DMS153 treated with DMSO at 0.1 percent for 48 hours (cell line): ENCODE data around the gene ACAA1.
"Not testable (repeated sequence)": the region's sequence is repeated elsewhere in the genome, so short reads cannot be mapped to it uniquely, and the experiment has no call there.

ENCODE experiments used
- DNase-seq: peaks from one replicate; lab custom pipeline; 2025; ENCODE audit not compliant: unreplicated experiment; lab: John Stamatoyannopoulos, UW

The ACAA1 gene

DNA sequence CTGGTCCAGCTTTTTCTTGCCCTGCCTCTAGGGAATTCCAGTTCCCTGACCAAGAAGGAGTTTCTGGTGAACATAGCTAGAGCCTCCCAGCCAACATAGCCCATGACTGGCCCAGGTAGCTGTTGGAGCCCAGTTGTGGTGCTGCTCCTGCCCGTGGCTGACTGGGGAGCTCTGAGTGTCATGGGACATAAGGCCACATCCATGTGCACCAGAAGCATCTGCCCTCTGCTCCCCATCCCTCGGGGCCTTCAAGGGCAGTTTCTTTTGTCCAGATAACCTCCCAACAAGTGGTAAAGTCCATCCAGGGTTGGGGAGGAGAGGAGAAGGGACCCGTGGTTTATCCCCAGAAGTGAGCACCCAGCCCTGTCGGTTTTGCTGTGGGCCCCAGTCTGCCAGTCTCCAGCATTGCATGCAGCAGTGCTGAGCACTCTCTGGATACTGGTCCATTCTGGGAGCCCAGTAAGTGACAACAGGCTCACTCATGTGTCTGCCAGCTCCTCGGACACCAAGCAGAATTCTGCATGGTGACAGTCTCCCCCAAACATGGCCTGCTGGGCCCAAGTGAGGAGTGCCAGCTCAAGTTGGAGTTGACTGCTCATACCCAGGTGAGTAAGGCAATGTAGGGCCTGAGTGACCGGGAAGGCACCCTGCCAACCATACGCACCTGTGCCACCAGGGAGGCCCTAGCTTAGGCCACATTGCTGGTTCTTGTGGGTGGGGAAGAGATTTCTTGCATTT is 28.8 kb downstream of the ACAA1 start:
- DNase-seq: no peak

DNA sequence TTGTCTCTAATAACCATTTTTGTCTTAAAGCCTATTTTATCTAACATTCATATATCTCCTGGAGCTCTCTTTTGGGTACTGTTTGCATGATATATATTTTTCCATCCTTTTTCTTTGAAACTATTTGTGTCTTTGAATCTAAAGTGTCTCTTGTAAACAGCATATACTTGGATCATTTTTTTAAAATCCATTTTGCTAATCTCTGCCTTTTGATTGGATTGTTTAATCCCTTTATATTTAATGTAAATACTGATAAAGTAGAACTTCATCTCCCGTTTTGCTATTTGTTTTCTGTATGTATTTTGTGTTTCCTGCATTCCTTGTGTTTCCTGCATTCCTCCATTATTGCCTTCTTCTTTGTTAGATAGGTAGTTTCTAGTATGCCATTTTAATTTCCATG is 31.4 kb downstream of the ACAA1 start:
- DNase-seq: no peak

DNA sequence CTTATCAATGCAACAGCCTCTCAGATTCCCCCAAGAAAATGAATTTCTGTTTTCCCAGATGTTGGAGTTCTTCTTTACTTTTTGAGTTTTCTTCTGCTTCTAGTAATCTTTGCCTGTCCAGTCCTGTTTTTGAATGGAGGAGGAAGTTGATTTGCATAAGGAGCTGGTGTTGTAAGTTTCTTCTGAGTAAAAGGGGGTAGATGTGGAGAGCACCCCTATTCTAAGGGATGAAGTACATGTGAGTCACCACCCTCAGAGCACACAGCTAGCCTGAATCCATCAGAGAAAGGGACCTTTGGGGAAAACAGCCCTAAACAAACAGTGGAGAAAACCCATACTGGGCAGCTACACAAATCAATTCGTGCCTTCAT is 34.5 kb downstream of the ACAA1 start:
- no peak for DNase-seq

DNA sequence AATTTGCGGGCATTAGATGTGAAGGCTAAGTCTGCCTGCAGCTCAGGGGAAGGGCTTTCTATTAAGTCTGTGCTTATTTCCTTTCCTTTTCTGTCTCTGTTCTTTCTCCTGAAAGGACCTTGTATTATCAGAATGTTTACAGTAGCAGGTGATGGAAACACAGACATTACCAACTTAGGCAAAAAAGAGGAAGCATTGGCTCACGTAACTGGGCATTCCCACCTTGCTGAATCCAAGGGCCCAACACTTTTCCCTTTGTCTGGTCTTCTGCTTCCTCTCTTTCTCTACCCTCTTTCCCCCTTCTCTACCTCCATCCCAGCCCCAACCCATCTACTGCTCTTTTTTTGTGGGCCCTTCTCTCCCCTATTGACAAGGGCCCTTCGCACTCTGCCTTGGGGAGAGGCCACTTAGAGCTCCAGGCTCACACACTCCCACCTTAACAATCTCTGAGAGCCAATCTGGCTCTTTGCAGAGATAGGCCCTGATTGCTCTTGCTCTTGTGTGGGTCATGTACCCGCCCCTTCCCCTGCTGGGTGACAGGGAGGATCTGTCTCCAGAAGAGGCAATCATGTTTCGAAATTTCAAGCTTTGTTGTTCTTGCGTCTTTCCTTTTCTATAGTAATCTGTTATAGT is 35.0 kb downstream of the ACAA1 start:
- DNase-seq: no peak

DNA sequence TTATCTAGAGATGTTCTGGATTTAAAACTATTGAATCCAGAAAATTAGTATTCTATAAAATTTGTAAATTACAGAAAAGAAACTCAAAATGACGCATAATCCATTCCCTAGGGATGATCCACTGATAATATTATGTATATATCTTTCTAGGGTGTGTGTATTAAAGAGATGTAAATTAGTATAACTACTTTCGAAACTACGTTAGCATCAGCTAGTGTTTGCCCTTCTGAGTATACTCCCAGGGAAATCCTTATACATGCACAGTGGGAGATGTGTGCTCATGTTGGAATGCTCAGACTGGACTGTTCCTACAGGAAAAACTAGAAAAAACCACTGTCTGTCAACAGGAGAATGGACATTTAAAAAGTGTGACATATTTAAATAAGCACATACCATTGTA is 36.4 kb downstream of the ACAA1 start:
- no peak for DNase-seq

DNA sequence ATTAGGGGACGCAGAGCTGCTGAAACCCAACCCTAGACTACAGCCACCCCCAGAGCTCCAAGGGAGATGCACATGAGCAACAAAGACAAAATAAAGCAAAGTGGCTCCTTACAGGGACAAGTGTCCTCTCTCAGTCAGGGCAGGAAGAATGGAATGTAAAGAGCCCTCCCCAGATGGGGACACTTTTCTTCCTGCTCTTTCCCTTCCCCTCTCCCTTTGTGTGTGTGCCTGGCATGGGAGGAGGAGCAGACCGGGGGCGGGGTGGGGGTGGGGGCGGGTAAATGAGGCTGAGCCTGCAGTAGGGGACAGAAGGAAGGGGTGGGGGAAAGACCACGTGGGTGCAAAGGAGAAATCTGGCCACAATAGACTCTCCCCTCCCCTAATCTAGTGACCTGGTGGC is 37.4 kb downstream of the ACAA1 start:
- no peak for DNase-seq

DNA sequence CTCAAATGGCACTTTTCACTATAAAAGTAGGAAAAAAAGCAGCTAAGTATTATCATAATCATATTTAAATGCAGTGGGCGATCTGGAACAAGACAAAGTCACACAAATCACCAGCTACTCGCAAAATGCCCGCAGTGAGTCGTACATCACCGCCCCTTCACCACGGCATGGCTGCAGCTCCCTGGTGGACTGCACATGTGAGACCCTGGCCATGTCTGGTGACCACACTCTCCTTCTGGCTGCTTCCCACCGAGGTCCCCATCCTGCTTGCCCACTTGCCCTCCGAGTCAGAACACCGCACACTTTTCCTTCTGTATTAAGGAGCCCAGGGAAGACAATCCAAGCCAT is 38.6 kb downstream of the ACAA1 start:
- no peak for DNase-seq

DNA sequence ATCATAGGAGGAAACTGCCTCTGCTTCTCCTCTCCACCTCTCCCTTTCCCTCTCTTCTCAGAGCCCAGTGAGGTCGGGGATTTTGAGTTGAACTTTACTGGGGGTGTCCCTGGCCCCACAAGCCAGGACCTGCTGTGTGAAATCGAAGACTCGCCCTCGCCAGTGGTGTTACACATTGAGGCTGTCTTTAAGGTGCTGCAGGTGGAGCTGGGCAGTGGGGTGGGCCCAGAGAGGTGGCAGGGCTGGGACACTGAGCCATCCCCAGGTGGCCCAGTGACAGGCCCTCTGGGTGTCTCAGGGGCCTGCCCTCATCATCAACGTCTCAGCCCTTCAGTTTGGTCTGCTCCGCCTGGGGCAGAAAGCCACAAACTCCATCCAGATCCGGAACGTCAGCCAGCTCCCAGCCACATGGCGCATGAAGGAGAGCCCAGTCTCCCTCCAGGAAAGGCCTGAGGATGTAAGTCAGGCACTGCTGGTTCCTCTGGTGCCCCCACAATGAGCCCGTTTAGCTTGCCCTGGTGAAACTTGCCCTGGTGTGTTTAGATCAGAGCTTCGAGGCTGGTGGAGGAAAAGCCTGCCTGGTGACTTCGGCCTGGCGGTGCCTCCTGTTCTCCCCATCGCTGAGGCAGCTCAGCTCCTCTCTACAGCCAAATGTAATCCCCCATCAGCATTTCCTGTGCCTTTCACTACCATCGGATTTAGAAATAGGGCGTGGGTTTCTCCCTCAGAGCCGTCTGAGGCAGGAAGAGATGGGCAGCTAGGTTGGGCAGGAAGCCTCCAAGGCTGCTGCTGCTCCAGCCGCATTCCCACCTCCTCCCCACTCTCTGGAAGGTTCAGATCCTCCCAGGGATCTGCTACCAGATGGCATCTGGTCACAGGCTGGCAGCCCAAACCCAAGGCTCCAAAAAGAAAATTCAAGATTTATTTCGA is 39.2 kb downstream of the ACAA1 start:
- DNase-seq: no peak

DNA sequence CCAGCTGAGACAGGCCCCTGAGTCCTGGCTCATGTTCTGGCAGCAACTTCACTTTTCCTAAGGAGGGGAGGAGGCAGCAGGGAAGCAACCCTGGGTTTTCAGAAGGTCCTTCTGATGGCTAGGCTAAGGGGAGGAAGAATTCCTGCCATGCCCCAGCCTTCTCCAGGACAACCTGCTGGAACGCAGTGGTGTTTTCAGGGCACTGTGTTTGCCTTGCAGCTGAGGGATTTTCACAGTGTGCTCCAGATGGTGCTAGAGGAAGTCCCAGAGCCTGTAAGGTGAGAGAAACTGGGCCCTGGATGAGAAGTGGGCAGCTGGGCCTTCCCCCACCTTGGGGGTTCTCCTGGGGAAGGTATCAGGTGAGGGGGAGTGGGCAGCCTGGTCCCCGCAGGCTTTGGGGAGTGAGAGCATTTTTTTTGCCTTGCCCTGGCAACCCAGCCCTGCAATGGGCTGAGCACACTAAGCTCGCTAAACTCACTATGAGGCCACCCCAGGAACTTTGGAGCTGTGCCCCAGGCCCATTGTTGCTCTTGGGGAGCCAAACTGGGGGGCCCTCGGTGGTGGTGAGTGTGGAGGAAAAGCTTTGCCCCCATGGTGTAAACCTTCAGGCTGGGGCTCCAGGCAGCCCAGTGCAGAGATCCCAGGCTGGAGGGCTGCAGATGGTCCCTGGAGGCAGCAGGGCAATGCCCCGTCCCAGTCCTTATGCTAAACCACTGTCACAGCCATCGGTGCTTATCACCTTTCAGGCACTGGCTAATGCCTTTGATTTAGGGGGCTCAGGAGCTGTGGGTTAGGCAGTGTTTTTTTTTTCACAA is 41.1 kb downstream of the ACAA1 start:
- DNase-seq: no peak

DNA sequence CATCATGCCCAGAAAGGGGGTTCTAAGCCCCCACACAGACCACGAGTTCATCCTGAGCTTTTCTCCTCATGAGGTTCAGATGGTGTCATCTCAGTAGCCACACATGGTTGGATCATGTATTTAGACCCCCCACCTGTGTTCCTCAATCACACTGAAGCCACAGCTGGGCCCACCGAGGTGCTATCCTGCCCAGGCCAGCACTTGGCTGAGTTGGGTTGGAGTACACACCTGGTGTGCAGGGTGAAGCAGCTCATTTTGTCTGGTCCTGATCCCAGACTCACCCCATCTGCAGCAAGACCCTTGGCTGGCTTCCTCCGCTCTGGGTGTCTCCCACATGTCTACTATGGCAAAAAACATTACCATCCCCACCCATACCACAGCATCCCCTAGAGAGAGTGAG is 41.9 kb downstream of the ACAA1 start:
- DNase-seq: no peak

DNA sequence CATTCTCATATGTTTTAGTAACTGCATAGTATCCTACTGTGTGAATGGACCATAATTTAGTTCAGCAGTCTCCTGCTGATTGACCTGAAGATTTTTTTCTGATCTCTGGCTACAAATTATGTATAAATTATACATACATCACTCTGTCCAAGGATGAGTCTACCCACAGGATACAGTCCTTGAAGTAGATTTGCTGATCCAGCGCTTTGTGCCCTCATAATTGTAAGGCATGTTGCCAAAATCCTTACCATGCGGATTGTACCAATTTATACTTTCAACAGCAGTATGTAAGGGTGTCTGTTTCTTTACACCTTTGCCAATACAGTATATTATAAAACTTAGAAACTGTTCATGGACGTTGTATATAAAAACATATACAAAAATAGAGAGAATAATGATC is 46.5 kb downstream of the ACAA1 start:
- no peak for DNase-seq

DNA sequence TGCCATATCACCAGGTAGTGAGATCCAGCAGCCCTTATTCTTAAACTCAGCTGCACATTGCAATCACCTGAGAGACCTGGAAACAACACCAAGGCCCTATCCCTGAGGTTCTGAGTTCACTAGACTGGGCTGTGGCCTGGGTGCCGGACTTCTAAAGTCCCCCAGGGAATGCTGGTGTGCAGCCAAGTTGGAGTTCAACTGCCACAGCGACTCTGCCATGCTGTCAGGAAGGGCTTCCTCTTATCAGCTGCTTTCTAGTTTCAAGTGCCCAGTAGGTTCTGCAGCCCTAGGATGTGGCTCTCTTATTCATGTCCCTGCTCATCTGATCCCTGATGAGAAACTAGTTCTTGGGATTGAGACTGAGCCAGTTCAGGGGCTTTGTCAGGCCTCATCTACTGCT is 47.8 kb downstream of the ACAA1 start:
- DNase-seq: no peak

DNA sequence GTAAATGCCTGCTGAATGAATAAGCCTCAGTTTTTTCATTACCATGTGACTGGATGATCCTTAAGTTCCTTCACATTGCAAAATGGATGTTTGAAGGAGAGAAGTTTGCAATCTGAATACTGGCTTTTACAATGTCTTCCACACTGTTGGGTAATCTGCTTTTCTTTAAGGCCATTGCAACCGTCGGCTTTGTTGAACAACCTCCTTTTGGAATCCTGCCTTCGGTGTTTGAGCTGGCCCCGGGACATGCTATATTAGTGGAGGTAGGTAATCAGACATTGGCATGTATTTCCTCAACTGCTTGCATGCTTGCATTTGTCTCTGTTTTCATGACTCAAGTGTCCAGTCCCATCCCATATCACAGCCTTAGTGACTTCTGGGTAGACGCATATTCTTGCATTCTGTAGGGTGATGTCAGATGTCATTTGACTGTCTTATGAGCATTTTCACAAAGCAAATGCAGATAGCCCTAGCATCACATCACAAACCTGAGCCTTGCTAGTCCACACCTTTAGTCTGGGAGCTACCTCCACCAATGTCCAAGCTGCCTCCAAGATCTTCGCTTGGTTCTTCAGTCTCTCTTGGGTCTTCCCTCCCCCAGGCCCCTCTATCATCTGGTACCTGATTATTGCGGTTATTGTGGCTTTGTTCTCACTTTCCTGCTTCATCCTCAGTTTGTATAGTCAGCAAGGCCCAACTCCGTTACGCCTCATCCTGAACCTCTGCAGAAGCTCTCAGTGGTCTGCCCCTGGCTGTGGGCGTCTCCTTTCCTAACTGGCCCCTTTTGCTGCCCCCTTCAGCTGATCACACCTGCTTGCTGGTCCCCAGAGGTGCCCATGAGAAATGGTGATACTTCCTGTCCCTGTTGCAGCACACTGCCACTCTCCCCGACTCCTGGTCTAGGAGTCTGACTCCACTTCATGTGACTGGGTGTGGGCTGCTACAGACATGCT is 48.5 kb downstream of the ACAA1 start:
- no peak for DNase-seq

DNA sequence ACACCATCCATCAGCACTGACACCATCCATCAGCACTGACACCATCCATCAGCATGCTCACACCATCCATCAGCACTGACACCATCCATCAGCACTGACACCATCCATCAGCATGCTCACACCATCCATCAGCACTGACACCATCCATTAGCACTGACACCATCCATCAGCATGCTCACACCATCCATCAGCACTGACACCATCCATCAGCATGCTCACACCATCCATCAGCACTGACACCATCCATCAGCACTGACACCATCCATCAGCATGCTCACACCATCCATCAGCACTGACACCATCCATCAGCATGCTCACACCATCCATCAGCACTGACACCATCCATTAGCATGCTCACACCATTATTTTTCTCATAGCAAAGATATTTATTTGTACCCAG is 49.6 kb downstream of the ACAA1 start:
- DNase-seq: not testable (repeated sequence)

DNA sequence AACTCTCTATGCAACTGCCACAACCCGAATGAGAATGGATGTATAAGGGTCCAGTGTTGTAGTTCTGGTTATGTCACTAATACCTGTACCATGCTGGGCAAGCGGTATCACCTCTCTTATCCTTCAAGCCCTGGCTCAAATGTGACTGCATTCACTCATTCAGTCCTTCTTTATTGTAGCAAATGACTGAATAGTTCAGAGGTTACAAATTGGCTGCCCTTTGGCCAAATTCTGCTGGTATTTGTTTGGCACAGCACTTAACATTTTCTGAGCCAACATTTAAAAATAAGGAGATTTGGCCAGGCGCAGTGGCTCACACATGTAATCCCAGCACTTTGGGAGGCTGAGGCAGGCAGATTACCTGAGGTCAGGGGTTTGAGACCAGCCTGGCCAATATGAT is 50.4 kb downstream of the ACAA1 start:
- no peak for DNase-seq

DNA sequence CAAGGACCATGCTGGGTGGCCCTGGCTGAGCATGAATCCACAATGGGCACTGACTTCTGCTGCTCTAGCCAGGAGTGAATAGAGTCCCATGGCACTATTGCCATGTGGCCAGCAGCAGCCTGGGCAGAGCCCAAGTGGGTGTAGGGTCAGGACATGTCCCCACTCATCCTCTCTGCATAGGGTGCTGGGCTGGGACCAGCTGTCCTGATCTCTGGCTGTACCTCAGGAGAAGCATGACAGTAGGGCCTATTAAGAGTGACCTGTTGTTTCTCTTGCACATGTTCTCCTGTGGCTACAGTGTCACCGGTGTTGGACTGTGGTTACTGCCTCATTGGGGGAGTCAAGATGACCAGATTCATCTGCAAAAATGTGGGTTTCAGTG is 51.0 kb downstream of the ACAA1 start:
- DNase-seq: no peak

DNA sequence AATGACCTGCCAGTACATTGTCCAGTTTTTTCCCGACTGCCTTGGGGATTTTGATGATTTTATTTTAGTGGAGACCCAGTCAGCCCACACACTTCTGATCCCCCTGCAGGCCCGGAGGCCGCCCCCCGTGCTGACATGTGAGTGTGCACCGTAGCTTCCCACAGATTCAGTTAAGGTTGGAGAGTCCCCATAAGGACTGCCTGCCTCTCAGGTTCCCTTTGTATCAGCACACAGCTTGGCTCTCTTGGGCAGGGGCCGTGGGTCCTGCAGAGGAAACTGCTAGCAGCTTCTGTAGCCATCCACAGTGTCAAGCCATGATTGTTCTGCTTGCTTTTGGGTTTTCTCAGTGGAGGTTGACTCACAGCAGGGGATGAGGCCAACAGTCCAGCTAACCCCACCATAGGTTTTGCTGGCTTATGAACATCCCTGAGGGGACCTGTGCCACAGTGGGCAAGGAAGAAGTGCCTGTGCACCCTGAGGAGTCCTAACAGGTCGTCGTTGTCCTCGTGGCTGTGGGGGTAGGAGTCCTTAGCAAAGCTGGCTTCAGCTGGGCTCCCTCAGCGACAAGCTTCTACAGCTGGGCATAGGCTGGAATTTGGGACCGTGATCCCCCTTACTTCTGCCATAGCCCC is 51.5 kb downstream of the ACAA1 start:
- no peak for DNase-seq

DNA sequence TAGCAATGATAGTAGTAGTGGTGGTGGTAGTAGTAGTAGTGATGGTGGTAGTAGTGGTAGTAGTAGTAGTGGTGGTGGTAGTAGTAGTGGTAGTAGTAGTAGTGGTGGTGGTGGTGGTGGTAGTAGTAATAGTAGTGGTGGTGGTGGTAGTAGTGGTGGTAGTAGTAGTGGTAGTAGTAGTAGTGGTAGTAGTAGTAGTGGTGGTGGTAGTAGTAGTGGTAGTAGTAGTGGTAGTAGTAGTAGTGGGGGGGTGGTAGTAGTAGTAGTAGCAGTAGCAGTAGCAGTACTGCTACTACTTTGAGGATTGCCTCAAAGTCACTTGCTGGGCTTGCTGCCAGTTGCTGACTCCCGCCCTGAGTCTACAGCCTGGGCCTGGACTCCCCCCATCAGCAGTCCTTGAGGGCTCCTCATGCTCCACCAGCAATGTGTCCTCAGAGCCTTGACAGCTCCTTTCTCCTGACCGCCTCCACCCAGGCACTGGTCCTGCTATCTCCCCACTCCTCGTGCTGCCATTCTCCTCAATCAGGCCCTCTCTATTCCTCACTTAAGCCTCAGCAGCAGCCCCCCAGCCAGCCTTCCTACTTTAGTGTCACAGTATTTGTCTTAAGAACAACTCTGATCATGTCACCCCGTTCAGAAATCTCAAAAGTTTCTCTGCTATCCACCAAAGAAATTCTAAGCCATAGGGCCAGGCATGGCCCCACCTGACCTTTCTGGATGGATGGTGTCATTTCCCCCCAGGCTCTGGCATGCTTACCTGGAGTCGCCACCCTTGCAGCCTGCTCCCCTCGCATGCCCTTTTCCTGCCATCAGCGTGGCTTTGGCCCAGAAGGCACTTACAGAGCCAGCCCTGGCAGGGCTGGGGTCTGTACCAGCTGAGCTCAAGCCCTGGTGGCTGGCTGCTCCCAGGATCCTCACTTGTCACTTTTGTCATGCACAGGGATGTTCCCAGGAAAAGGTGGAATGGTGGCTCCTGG is 52.3 kb downstream of the ACAA1 start:
- DNase-seq: no peak
